ENCODE data around the gene SLC39A8. TPM values are rescaled to one million over a fixed set of nuclear protein-coding genes. Genes with fewer than 3 reads are reported as not detected.

SLC39A8 gene
- total RNA-seq, 1 experiment from 2014 or later, result 15.5 TPM

GRCh38 chr4:102333787-102334186 is 11.5 kb downstream of the SLC39A8 start:
- no peaks in the 10 kb centered on the region for H3K27me3 Mint-ChIP-seq (ENCODE audit: insufficient read depth, unreplicated experiment)
- H3K27me3 ChIP-seq (replicated peaks; ENCODE audit: control insufficient read depth, insufficient read depth, low read length), result no peaks in the 10 kb centered on the region

GRCh38 chr4:102328045-102328444 is 17.2 kb downstream of the SLC39A8 start:
- intact Hi-C loops (cut with micrococcal nuclease; ENCODE audit: unreplicated experiment), result no loop called here
- Histone ChIP-seq H3K36me3 (ENCODE audit: control insufficient read depth, insufficient read depth, low read length) (no peaks in the 10 kb centered on the region), H3K4me1 (no peaks in the 10 kb centered on the region), H3K9me3 (no peaks in the 10 kb centered on the region), H3K4me3 (ENCODE audit: low read depth, low read length) (no peak overlapping the region), H3K27me3 (replicated peaks; ENCODE audit: control insufficient read depth, insufficient read depth, low read length) (no peaks in the 10 kb centered on the region)
- Mint-ChIP-seq H3K9me3 (ENCODE audit: unreplicated experiment) (no peaks in the 10 kb centered on the region), H3K27me3 (ENCODE audit: insufficient read depth, unreplicated experiment) (no peaks in the 10 kb centered on the region), H3K4me3 (ENCODE audit: unreplicated experiment) (no peak overlapping the region), H3K36me3 (ENCODE audit: insufficient read depth, unreplicated experiment) (no peaks in the 10 kb centered on the region), H3K27ac (ENCODE audit: unreplicated experiment) (no peak overlapping the region), H3K4me1 (ENCODE audit: low read depth, unreplicated experiment) (no peaks in the 10 kb centered on the region)
- BruUV-seq (replicated peaks), result no TSS peak
- DNase-seq, result no peak
- ChIA-PET POLR2A (no interaction called here), CTCF (no interaction called here)
- no peak for TF ChIP-seq CTCF (IDR thresholded peaks at IDR 0.05; ENCODE audit: insufficient read depth in 1 of 2, low read depth in 1 of 2, low read length in 1 of 2, severe bottlenecking in 1 of 2, unreplicated experiment in 1 of 2)

More at GRCh38 chr4:102333787-102334186, 11.5 kb downstream of the SLC39A8 start:
- H3K36me3 ChIP-seq (ENCODE audit: control insufficient read depth, insufficient read depth, low read length), result no peaks in the 10 kb centered on the region
- H3K4me1 ChIP-seq, result peaks cover 5% of the 10 kb centered on the region; the same call in 1 of the 2 replicates
- H3K27ac Mint-ChIP-seq (ENCODE audit: unreplicated experiment), result no peak overlapping the region
- no TSS peak for BruUV-seq (replicated peaks)
- H3K9me3 Mint-ChIP-seq (ENCODE audit: unreplicated experiment), result no peaks in the 10 kb centered on the region
- H3K4me3 ChIP-seq (ENCODE audit: low read depth, low read length), result no peak overlapping the region
- ChIA-PET CTCF (no interaction called here), POLR2A (no interaction called here)
- no peak overlapping the region for H3K4me3 Mint-ChIP-seq (ENCODE audit: unreplicated experiment)
- DNase-seq, result no peak
- no peaks in the 10 kb centered on the region for H3K4me1 Mint-ChIP-seq (ENCODE audit: low read depth, unreplicated experiment)
- intact Hi-C loops (cut with micrococcal nuclease; ENCODE audit: unreplicated experiment), result no loop called here
- H3K9me3 ChIP-seq, result no peaks in the 10 kb centered on the region
- no peak for TF ChIP-seq CTCF (IDR thresholded peaks at IDR 0.05; ENCODE audit: insufficient read depth in 1 of 2, low read depth in 1 of 2, low read length in 1 of 2, severe bottlenecking in 1 of 2, unreplicated experiment in 1 of 2)
- H3K36me3 Mint-ChIP-seq (ENCODE audit: insufficient read depth, unreplicated experiment), result no peaks in the 10 kb centered on the region

GRCh38 chr4:102326951-102327350 is 18.3 kb downstream of the SLC39A8 start:
- POLR2A ChIA-PET, result no interaction called here
- Histone ChIP-seq H3K4me1 (no peaks in the 10 kb centered on the region), H3K4me3 (ENCODE audit: low read depth, low read length) (no peak overlapping the region), H3K36me3 (ENCODE audit: control insufficient read depth, insufficient read depth, low read length) (no peaks in the 10 kb centered on the region), H3K9me3 (no peaks in the 10 kb centered on the region), H3K27me3 (replicated peaks; ENCODE audit: control insufficient read depth, insufficient read depth, low read length) (no peaks in the 10 kb centered on the region)
- H3K4me1 Mint-ChIP-seq (ENCODE audit: low read depth, unreplicated experiment), result no peaks in the 10 kb centered on the region
- CTCF ChIA-PET, result no interaction called here
- no peak for TF ChIP-seq CTCF (IDR thresholded peaks at IDR 0.05; ENCODE audit: insufficient read depth in 1 of 2, low read depth in 1 of 2, low read length in 1 of 2, severe bottlenecking in 1 of 2, unreplicated experiment in 1 of 2)
- H3K27me3 Mint-ChIP-seq (ENCODE audit: insufficient read depth, unreplicated experiment), result no peaks in the 10 kb centered on the region
- no peak overlapping the region for H3K27ac Mint-ChIP-seq (ENCODE audit: unreplicated experiment)
- no peaks in the 10 kb centered on the region for H3K9me3 Mint-ChIP-seq (ENCODE audit: unreplicated experiment)
- no peak overlapping the region for H3K4me3 Mint-ChIP-seq (ENCODE audit: unreplicated experiment)
- DNase-seq, result no peak
- no TSS peak for BruUV-seq (replicated peaks)
- H3K36me3 Mint-ChIP-seq (ENCODE audit: insufficient read depth, unreplicated experiment), result no peaks in the 10 kb centered on the region
- intact Hi-C loops (cut with micrococcal nuclease; ENCODE audit: unreplicated experiment), result no loop called here

Measured in Caco-2 (cell line).